Central memory CD8-positive, alpha-beta T cell (primary cell): ENCODE results near the gene ELANE.
"Not testable (repeated sequence)": the region's sequence is repeated elsewhere in the genome, so short reads cannot be mapped to it uniquely, and the experiment has no call there.

Experiments
- ATAC-seq: fragments of 150-1000 bp; cut with Tn5 transposase; replicated peaks from 2 replicates; pipeline ENCODE4 v1.10.0; 2022; ENCODE audit warnings: mild to moderate bottlenecking, moderate FRiP score, moderate number of reproducible peaks; ENCODE audit not compliant: poor library complexity, severe bottlenecking; ENCODE audit errors: extremely low read depth
- DNase-seq, 2 donors: peaks; one replicate each; pipeline ENCODE4 v3.0.0; 2021; ENCODE audit warnings: low spot score in 2 of 2
- H3K27ac Mint-ChIP-seq: one replicate; pipeline ENCODE4 v1.8.0; 2022; ENCODE audit warnings: low read depth, mild to moderate bottlenecking, moderate library complexity, mixed read lengths
- H3K27me3 Mint-ChIP-seq: one replicate; pipeline ENCODE4 v1.8.0; 2022; ENCODE audit warnings: mixed read lengths
- H3K36me3 Mint-ChIP-seq: one replicate; pipeline ENCODE4 v1.8.0; 2022; ENCODE audit warnings: mild to moderate bottlenecking, moderate library complexity, mixed read lengths; ENCODE audit not compliant: insufficient read depth
- H3K4me1 Mint-ChIP-seq: one replicate; pipeline ENCODE4 v1.8.0; 2022; ENCODE audit warnings: mixed read lengths
- H3K4me3 Mint-ChIP-seq: one replicate; pipeline ENCODE4 v1.8.0; 2022; ENCODE audit warnings: mild to moderate bottlenecking, moderate library complexity, mixed read lengths
- H3K9me3 Mint-ChIP-seq: one replicate; pipeline ENCODE4 v1.8.0; 2022; ENCODE audit warnings: mixed read lengths

Gene ELANE

DNA sequence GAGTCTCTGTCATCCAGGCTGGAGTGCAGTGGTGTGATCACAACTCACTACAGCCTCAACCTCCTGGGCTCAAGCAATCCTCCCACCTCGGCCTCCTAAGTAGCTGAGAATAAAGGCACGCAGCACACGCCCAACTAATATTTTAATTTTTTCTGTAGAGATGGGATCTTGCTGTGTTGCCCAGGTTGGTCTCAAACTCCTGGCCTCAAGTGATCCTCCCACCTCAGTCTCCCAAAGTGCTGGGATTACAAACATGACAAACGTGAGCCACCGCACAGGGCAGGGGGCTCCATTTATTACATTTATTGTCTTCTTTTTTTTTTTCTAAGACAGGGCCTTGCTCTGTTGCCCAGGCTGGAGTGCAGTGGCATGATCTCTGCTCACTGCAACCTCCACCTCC is 31.9 kb upstream of the ELANE start:
- not testable (repeated sequence) for H3K27ac Mint-ChIP-seq, ATAC-seq

GRCh38 chr19:821231-821824 is 30.8 kb upstream of the ELANE start:
- Mint-ChIP-seq H3K27me3 (peaks cover 12% of the 10 kb centered on the region), H3K27ac (no peak overlapping the region), H3K4me1 (no peaks in the 10 kb centered on the region), H3K4me3 (peak overlapping the region; percentile 25), H3K36me3 (peaks cover 14% of the 10 kb centered on the region), H3K9me3 (no peaks in the 10 kb centered on the region)
- DNase-seq (no peak), ATAC-seq (no peak)

More for the DNA sequence above, 31.9 kb upstream of the ELANE start:
- Mint-ChIP-seq H3K36me3 (peaks cover 18% of the 10 kb centered on the region), H3K27me3 (peaks cover 12% of the 10 kb centered on the region)
- H3K4me3 Mint-ChIP-seq, DNase-seq, H3K9me3 Mint-ChIP-seq, H3K4me1 Mint-ChIP-seq: not testable (repeated sequence)

GRCh38 chr19:821825-822503 is 30.1 kb upstream of the ELANE start, which contains the start of gene PLPPR3:
Gene PLPPR3 (minus strand): TSS chr19:821955. CDS start chr19:821559, 396 bp downstream.
- DNase-seq (no peak), ATAC-seq (no peak)
- Mint-ChIP-seq H3K4me3 (peak within 1 kb of the TSS; percentile 25), H3K4me1 (no peaks in the 10 kb centered on the region), H3K27me3 (peaks cover 12% of the 10 kb centered on the region), H3K9me3 (no peaks in the 10 kb centered on the region), H3K36me3 (peaks cover 13% of the 10 kb centered on the region), H3K27ac (no peak within 1 kb of the TSS)

DNA sequence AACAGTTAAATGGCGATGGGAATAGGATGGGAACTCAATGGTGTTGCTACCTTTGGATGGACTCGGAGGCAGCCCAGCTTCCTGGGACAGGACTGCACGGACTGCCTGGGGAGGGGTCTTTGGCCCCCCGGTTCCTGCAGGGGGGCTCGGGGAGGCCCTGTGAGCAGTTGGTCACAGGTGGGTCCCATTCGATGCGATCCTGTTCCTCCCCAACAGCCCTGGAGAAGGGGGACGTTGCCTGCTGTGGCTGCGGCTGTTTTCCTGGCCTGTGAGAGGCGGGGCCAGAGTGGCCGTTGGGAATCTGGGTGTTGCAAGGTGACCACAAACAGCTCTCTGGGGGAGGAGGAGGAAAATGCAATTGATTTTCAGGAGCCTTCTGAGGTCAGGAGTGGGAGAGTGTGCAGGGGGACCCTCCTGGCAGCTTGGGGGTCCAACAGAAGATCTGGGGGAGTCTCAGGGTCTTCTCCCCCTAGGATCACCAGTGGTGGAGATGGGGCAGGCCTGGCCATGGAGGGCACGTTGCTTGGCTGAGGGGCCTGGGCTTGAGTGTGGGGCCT is 28.5 kb upstream of the ELANE start:
- H3K27me3 Mint-ChIP-seq, result peaks cover 12% of the 10 kb centered on the region
- ATAC-seq, result no peak

GRCh38 chr19:824885-825284 is 27.2 kb upstream of the ELANE start:
- DNase-seq (no peak), ATAC-seq (no peak)
- H3K27me3 Mint-ChIP-seq, result peaks cover 12% of the 10 kb centered on the region
- no peaks in the 10 kb centered on the region for H3K4me1 Mint-ChIP-seq
- no peak overlapping the region for H3K4me3 Mint-ChIP-seq
- H3K36me3 Mint-ChIP-seq, result peaks cover 9% of the 10 kb centered on the region
- no peak overlapping the region for H3K27ac Mint-ChIP-seq
- H3K9me3 Mint-ChIP-seq, result no peaks in the 10 kb centered on the region

More for the DNA sequence above, 28.5 kb upstream of the ELANE start:
- Mint-ChIP-seq H3K9me3 (no peaks in the 10 kb centered on the region), H3K36me3 (peaks cover 13% of the 10 kb centered on the region), H3K4me1 (no peaks in the 10 kb centered on the region), H3K4me3 (no peak overlapping the region), H3K27ac (no peak overlapping the region)
- DNase-seq, result no peak

DNA sequence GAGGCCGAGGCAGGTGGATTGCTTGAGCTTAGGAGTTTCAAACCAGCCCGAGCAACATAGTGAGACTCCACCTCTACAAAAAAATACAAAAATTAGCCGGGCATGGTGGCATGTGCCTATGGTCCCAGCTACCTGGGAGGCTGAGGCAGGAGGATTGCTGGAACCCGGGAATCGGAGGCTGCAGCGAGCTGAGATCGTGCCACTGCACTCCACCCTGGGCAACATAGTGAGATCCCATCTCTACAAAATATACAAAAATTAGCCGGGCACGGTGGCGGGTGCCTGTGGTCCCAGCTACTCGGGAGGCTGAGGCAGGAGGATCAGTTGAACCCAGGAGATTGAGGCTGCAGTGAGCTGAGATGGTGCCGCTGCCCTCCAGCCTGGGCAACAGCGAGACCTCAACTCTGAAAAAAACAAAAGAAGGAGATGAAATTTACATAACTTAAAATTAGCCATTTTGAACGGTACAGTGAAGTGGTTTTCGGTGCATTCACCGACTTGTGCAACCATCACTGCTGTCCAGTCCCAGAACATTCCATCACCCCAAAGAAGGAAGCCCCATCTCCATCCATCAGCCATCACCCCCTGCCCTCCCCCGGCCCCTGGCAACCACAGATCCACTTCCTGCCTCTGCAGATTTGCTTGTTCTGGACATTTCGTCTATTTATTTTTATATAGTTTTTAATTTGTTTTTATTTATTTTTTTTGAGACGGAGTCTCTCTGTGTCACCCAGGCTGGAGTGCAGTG is 26.0 kb upstream of the ELANE start:
- peaks cover 5% of the 10 kb centered on the region for H3K36me3 Mint-ChIP-seq
- no peak overlapping the region for H3K4me3 Mint-ChIP-seq
- H3K27ac Mint-ChIP-seq, result no peak overlapping the region
- ATAC-seq (no peak), DNase-seq (no peak)
- H3K9me3 Mint-ChIP-seq, result no peaks in the 10 kb centered on the region
- H3K27me3 Mint-ChIP-seq, result peaks cover 12% of the 10 kb centered on the region
- H3K4me1 Mint-ChIP-seq, result no peaks in the 10 kb centered on the region

DNA sequence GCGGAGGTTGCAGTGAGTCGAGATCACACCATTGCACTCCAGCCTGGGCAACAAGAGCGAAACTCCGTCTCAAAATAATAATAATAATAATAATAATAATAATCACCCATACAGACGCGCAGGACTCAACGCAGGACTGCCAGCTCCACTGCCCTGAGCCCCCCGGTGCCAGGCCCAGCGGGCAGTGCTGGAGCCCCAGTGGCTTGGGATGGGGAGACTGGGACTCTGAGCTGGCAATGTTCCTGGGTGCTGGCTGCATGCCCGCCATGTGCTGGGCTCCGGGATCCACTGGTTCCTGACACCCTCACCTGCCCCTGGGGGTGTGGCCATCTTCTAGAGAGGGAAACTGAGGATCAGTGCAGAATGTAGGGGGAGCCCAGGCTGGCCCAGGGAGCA is 24.8 kb upstream of the ELANE start:
- H3K36me3 Mint-ChIP-seq, result peaks cover 3% of the 10 kb centered on the region
- H3K27me3 Mint-ChIP-seq, result peaks cover 12% of the 10 kb centered on the region
- no peak for DNase-seq
- no peaks in the 10 kb centered on the region for H3K9me3 Mint-ChIP-seq
- no peaks in the 10 kb centered on the region for H3K4me1 Mint-ChIP-seq
- ATAC-seq, result no peak
- H3K27ac Mint-ChIP-seq, result no peak overlapping the region
- no peak overlapping the region for H3K4me3 Mint-ChIP-seq

DNA sequence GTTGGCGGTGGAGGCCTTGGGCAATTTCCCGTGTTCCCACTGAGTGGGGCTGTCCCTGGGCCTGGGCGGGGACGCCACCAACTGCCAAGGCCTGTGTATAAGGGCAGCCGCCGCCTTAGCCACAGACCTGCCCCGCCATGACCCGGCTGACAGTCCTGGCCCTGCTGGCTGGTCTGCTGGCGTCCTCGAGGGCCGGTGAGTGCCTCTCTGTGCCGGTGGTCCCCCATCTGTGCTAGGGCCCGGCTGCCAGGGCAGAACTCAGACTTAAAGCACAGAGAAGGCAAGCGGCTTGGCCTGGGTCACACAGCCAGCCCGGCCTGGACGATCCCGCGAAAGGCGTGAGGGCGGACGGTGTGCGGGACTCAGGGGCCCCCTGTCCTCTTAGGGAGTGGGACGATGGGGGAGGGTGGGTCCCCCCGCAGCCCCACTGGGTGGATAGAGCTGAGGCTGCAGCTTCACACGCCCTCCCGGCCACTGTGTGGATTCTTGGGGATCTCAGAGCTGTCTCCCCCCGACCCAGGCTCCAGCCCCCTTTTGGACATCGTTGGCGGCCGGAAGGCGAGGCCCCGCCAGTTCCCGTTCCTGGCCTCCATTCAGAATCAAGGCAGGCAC is 24.3 kb upstream of the ELANE start, which contains the start of gene AZU1:
TSS of gene AZU1 (plus strand) at position 128 of the 612 bp plus-strand sequence. CDS start at position 138, 10 bp downstream.
- Mint-ChIP-seq H3K36me3 (peaks cover 3% of the 10 kb centered on the region), H3K27me3 (peaks cover 12% of the 10 kb centered on the region), H3K4me3 (no peak within 1 kb of the TSS), H3K4me1 (no peaks in the 10 kb centered on the region), H3K9me3 (no peaks in the 10 kb centered on the region), H3K27ac (no peak within 1 kb of the TSS)
- DNase-seq, result no peak
- no peak for ATAC-seq

- Mint-ChIP-seq H3K9me3 (no peaks in the 10 kb centered on the region), H3K27me3 (no peaks in the 10 kb centered on the region), H3K36me3 (peaks cover 3% of the 10 kb centered on the region), H3K4me3 (no peak overlapping the region), H3K4me1 (no peaks in the 10 kb centered on the region), H3K27ac (no peak overlapping the region)
- DNase-seq (no peak), ATAC-seq (no peak)
Observed at GRCh38 chr19:829129-829758, 22.9 kb upstream of the ELANE start.

DNA sequence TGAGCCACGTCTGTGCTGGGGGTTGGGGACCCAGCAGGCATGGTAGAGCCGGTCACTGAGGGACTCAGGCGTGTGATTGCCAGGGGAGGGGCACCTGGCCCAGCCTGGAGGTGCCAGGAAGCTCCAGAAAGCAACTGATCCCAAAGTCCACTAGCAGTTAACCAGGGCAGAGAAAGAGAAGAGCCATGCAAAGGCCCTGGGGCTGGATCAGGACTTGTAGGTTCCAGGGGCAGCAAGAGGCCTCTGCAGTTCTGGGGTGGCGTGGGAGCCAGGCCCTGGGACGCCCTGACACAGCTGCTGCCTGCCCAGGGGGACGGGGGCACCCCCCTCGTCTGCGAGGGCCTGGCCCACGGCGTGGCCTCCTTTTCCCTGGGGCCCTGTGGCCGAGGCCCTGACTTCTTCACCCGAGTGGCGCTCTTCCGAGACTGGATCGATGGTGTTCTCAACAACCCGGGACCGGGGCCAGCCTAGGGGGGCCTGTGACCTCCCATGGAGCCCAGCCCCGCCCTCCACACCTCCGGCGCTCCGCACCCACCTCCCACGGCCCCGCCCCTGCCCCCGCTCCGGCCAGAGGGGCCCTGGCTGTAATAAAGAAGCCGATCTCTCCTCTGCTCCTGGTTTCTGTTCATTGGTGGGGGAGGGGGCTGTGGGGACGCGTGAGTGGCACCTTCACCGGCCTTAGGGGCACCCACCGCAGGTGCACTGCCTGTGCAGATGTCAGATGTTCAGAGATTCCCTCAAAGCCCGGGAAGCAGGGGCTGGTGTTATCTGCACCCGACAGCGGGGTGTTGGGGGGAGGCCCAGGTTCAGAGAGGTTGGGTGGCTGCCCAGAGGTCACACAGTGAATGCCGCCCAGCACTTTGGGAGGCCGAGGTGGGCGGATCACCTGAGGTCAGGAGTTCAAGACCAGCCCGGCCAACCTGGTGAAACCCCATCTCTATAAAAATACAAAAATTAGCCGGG is 20.4 kb upstream of the ELANE start:
- DNase-seq, result no peak
- peaks cover 12% of the 10 kb centered on the region for H3K27me3 Mint-ChIP-seq

GRCh38 chr19:834216-834615 is 17.9 kb upstream of the ELANE start:
- no peak overlapping the region for H3K4me3 Mint-ChIP-seq
- ATAC-seq (no peak), DNase-seq (no peak)
- H3K9me3 Mint-ChIP-seq, result no peaks in the 10 kb centered on the region
- peaks cover 3% of the 10 kb centered on the region for H3K36me3 Mint-ChIP-seq
- peaks cover 19% of the 10 kb centered on the region for H3K27me3 Mint-ChIP-seq
- H3K27ac Mint-ChIP-seq, result no peak overlapping the region
- H3K4me1 Mint-ChIP-seq, result peaks cover 6% of the 10 kb centered on the region

More for the DNA sequence above, 20.4 kb upstream of the ELANE start:
- no peak overlapping the region for H3K27ac Mint-ChIP-seq
- peaks cover 6% of the 10 kb centered on the region for H3K4me1 Mint-ChIP-seq
- no peaks in the 10 kb centered on the region for H3K9me3 Mint-ChIP-seq
- H3K36me3 Mint-ChIP-seq, result peaks cover 3% of the 10 kb centered on the region
- no peak overlapping the region for H3K4me3 Mint-ChIP-seq
- ATAC-seq, result no peak
